ENCODE results near the gene PKIB. TPM values are rescaled to one million over a fixed set of nuclear protein-coding genes. Genes with fewer than 3 reads are reported as not detected.
"Not testable (repeated sequence)": the region's sequence is repeated elsewhere in the genome, so short reads cannot be mapped to it uniquely, and the experiment has no call there.

PKIB gene, protein sequence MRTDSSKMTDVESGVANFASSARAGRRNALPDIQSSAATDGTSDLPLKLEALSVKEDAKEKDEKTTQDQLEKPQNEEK
- not detected for total RNA-seq
- long read RNA-seq = 0 reads

DNA sequence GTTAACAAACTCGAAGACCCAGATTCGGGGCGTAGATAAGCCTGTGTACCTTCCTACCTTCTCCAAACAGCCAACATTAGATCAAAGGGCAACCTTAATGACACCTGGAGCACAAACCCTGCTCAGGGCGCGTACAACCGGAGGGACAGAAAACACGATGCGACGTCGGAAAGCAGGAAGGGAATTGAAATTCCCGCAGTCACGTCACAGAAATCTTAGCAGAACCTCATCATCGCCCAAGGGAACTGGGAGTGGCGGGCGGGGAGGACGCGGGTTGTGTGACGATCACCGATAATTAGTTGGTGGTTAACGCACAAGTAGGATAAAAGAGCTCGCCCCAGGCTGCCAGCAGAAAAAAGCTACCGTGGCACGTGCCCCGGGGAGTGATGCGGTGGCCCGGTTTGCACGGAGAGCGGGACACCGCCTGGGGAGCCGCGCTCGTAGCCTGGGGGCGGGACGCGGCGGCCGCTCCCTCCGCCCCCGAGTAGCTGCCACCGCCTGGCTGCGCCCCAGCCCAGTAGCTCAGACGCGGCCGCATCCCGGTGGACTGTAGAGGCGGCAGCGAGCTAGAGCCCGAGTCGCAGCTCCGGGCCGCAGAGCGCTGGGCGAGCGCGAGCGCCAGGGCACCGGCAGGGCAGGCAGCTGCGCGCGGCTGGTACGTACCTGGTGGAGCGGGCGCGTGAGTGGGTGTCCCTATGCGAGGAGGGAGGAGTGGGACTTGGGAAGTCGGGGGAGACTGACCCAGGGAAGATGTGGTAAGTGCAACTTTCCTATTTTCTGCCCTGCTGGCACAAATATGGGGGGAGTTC is at the start of gene PKIB:
TSS of gene PKIB (plus strand) at position 525 of the 809 bp plus-strand sequence. CDS start 107,390 bp downstream, outside the sequence.
- ATAC-seq (peak; percentile 96), DNase-seq (ENCODE audit: missing footprints) (peak; percentile 78)
- intact Hi-C loops (cut with DNase I) = no loop called here

DNA sequence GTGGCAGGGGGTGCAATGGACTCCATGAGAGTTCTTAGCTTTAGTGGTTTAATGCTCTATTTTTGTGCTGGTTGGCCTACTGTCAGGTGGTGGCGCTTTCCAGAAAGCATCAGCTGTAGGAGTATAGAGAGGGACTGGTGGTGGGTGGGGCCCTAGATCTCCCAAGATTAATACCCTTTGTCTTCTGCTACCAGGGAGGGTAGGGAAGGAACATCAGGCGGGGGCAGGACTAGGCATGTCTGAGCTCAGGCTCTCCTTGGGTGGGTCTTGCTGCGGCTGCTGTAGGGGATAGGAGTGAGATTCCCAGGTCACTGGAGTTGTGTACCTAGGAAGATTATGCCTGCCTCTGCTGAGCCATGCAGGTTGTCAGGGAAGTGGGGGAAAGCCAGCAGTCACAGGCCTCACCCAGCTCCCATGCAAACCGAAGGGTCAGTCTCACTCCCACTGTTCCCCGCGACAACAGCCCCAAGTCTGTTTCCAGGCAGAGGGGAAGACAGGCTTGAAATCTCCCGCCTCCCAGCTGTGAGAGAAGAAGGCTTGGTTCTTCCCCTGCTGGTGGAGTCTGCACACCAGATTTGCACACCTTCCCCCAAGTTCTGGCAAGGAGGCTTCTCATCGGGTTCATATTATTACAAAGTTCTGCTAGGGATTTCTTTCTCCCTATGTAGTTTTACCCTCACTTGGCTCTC is 46.7 kb upstream of the PKIB start:
- intact Hi-C loops (cut with DNase I) = no loop called here
- DNase-seq (ENCODE audit: missing footprints) (no peak), ATAC-seq (no peak)

DNA sequence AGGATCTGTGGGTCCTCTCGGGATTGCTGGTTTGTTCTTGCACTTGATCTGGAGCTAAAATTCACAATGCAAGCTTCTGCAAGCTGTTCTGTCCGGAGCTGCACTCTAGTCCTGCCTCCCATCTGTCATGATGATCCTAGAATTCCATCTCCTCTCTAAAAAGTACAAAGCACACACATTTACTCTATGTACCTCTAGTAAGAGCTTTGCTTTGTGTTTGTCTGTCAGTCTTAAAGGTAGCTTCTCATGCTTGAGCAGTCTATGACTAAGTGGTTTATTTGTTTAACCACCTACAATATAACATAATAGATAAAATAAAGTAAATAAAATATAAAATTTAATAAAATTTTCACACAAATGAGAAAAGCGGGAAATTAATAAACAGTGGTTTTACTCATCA is 46.0 kb upstream of the PKIB start:
- no peak for ATAC-seq
- DNase-seq (ENCODE audit: missing footprints) = no peak
- intact Hi-C loops (cut with DNase I) = no loop called here

DNA sequence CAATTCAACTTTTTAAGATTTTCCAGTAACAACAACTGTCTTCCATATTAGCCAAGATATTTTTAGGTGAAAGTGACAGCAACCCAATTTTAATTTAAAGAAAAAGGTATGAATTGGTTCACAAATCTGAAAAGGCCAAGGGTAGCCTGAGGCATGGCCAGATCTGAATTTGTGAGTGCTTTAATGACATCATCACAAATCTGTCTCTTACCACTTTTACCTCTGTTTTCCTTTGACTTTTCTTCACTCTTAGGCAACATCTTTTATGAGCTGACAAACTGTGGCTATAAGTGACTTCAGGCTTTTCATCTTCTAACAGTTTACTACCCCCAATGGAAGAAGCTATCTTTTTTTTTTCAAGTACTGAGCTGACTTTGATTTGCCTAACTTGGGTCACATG is 44.5 kb upstream of the PKIB start:
- DNase-seq (ENCODE audit: missing footprints) (no peak), ATAC-seq (no peak)
- intact Hi-C loops (cut with DNase I) = no loop called here

DNA sequence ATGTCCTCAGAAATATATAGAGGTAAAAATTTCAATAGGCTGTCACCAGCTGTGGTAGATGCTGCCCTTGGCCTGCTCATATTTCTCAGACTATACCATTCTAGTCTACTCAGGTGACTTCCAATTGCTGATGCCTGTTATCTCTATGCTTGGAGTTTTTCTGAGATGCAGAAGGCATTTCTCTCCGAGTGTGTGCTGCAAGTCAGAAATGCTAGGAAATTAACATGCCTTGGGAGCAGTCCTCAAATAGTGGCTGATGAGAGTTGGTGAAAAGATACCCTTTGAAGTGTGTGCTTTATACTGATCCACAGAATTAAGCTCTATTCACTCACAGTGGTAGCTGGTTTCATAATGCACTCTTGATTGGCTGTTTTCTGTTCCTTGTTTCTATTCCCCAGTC is 43.2 kb upstream of the PKIB start:
- ATAC-seq (no peak), DNase-seq (ENCODE audit: missing footprints) (no peak)
- intact Hi-C loops (cut with DNase I) = no loop called here

DNA sequence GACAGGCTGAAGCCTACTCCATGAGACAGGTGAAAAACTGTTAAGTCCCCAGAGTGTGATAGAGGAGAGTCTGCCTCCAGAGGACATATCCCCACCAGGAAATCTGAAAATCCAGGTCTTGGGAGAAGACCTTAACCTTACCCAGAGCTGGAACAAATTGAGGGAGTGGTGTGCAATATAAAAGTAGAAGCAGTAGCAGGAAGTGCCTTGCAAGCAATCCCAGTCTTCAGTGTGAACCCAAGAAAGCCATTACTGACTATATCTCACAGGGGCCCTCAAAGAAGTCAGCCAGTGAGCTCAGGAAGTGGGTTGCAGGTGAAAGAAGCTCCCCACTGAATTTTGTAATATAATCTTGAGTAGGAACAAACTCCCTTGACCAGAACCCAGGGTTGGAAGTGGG is 41.9 kb upstream of the PKIB start:
- ATAC-seq = no peak
- no peak for DNase-seq (ENCODE audit: missing footprints)
- intact Hi-C loops (cut with DNase I) = no loop called here

DNA sequence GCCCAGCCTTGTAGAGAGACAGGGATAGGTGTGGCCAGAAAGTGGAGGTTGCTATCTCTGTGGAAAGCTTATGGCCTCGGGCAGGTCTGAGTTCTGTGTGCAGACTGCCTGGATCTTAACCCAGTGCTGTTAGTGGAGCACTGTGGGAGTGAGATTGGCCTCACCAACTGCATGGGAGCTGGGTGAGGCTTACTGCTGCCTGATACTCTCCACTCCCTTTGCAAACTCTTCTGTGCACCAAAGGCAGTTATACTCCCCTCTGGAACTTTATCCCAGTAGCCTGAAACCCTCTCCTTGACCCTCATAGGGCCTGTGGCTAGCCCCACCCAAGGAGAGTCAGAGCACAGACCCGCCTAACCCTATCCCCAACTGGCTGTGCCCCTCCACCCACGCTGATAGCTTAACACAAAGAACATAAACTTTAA is 41.4 kb upstream of the PKIB start:
- DNase-seq (ENCODE audit: missing footprints) = no peak
- no peak for ATAC-seq
- intact Hi-C loops (cut with DNase I) = no loop called here

DNA sequence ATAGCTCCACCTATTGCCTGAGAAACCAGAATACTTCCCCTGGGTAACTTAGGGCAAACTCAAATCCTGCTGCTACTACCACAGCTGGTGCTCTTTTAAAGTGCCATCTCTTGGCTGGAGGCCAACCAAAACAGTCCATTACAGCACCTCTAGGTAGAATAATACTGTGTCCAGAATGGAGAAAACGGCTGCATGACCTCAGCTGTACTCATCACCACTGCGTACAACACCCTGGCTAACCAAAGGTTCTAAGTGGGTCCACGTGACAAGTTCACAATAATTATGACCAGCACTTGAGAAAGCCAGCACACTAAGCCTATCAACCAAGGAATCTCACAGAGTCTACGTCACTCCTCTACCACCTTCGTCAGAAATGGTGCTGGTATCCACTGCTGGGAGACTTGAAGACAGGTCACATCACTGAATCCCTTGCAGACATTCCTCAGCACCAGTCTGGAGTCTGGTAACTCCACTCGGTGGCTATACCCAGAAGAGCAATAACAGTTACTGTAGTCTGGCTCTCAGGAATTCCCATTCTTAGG is 40.9 kb upstream of the PKIB start:
- intact Hi-C loops (cut with DNase I) = no loop called here
- DNase-seq (ENCODE audit: missing footprints) (no peak), ATAC-seq (no peak)

DNA sequence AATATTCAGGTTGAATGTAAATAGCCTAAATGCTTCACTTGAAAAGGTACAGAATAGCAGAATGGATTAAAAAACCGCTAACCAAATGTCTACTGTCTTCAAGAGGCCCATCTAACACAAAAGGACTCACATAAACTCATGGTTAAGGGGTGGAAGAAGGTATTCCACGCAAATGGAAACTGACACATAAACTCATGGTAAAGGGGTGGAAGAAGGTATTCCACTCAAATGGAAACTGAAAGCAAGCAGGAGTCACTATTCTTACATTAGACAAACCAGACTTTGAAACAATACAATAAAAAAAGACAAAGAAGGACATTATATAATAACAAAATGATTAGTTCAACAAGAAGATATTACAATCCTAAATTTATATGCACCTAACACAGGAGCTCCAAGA is 38.3 kb upstream of the PKIB start:
- DNase-seq (ENCODE audit: missing footprints) = no peak
- ATAC-seq = no peak
- intact Hi-C loops (cut with DNase I) = no loop called here

DNA sequence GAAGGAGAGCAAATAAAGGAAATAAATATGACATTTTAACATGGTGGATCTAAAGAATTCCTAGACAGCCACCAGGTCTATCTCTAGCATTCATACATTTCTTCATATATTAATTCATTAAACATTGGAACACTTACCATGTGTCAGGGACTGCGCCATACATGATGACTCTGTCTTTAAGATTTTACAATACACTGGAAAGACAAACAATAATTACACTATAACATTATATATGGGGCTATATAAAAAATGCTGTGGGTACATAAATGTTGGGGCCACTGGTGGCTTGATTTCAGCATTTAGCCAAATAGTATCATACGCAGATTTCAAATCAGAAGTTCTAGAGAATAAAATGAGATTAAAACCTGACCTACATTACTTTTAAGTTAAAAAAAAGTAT is 33.3 kb upstream of the PKIB start:
- intact Hi-C loops (cut with DNase I) = no loop called here
- DNase-seq (ENCODE audit: missing footprints) (no peak), ATAC-seq (no peak)

DNA sequence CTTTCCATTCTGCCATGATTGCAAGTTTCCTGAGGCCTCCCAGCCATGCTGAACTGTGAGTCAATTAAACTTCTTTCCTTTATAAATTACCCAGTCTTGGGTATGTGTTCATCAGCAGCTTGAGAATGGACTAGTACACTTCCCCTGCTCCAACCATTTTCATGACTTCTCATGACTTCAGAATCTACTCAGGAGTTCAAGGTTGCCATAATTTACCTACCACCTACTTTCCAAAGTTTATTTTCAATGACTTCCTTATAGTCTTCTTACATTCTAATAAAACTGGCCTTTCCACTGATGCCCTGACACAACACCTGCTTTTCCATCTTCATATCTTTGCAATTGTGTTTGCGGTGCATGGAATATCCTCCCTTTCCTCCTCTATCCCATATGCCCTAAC is 31.2 kb upstream of the PKIB start:
- intact Hi-C loops (cut with DNase I) = no loop called here
- DNase-seq (ENCODE audit: missing footprints) = no peak
- no peak for ATAC-seq

DNA sequence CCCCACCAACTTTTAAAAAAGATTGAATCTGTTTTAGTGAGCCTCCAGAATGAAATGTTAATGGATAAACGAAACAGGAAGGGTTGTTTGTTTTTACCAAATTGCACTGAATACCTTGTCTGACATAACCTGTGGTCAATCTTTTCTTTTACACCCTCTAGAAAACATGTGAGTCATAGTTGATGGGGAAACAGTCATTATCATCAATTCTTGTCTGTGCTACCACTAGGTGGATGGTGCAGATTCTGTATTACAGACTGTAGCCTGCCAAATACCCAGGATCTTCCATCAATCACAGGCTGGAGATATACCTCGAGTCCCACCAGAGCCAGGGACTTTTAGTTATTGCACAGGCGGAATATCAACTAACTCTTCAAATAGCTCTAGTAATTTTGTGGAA is 29.5 kb upstream of the PKIB start:
- intact Hi-C loops (cut with DNase I) = no loop called here
- no peak for DNase-seq (ENCODE audit: missing footprints)
- no peak for ATAC-seq

DNA sequence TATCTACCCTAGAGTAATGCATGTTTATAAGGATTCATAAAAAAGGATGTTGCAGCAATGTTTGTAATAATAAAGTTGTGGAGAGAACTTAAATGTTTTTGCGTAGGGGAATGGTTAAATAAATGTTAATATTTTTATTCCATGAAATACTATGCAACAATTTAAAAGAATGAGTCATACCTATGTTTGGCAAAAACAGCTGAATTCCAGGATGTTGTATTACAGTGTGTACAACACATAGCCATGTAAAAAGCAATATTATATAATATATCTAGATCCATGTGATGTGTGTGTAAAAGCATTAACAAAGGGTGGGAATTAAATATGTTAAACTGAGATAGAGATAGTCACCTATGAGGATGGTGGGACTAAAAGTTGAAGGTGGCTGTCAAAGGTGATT is 21.1 kb upstream of the PKIB start:
- no peak for ATAC-seq
- intact Hi-C loops (cut with DNase I) = no loop called here
- no peak for DNase-seq (ENCODE audit: missing footprints)

DNA sequence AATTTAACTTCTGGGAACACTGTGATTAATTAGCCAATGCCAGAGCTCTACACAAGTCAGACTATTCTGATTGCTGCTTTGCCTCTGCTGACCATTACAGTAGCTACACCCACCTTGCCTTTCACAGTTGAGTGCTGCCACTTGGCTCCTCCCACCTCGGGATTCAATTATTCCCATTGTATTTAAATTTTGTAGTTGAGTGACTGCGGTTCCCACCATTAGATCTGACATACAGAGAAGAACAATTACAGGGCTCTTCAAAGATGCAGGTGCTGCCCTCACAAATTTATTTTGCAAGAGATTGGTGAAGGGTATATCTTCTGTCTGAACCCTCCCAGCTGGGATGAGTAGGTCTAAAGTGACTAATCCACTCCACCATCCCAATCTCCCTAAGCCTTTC is 11.9 kb upstream of the PKIB start:
- ATAC-seq; DNase-seq (ENCODE audit: missing footprints); intact Hi-C loops (cut with DNase I): not testable (repeated sequence)

DNA sequence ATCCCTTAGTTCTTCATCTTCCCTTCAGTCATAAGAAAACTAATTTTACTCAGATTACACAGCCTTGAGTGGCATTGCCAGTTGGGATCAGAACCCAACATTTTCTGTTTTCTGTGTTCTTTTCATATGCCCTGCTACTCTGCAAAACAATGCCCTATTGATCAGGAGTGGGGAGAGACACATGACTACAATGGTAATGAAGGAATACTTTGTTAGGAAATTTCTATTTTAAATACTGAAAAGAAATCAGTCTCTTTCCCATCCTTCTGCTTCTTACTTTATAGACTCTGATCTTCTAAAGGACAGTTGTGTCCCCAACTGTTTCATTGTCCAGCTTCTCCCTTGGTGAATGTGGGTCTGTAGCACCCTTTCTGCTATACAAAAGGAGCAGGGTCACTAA is 5.5 kb upstream of the PKIB start:
- intact Hi-C loops (cut with DNase I) = no loop called here
- no peak for ATAC-seq

DNA sequence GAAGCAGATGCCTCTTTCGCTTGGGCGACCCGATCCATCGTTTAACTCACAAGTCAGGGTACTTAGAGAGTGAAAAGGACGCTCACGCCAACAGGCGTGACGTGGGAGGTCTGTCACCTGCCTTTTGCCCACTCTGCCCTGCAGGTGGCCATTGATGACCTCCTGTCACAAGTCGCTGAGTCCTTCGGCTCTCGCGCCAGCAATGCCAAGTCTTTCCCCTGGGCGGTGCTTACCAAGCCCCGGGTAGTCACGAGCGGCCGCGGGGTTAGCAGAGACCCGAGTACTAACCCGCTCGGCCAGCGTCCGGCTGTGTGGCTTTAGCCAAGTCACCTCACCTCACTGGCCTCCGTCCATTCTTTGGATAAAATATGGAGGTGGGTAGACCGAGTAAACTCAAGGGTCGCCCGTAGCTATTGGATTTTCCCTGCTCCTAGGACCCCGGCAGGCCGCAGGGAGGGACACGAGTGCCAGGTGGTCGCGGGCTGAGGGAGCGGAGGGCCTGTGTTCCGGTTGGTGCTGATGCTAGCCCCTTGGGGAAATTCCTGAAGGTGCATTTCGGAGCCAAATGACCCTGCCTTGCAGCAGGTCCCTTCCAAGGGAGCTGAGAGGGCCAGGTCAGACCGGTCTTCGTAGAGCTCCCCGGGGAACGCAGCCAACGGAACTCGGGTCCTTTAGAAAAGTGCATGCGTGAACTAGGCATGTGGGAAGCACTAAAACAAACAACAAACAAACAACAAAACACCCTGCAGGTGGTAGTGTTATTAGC is 668 bp downstream of the PKIB start:
- intact Hi-C loops (cut with DNase I) = no loop called here
- peak; percentile 74 for DNase-seq (ENCODE audit: missing footprints)
- ATAC-seq = peak; percentile 42

More for the DNA sequence above, 5.5 kb upstream of the PKIB start:
- no peak for DNase-seq (ENCODE audit: missing footprints)

DNA sequence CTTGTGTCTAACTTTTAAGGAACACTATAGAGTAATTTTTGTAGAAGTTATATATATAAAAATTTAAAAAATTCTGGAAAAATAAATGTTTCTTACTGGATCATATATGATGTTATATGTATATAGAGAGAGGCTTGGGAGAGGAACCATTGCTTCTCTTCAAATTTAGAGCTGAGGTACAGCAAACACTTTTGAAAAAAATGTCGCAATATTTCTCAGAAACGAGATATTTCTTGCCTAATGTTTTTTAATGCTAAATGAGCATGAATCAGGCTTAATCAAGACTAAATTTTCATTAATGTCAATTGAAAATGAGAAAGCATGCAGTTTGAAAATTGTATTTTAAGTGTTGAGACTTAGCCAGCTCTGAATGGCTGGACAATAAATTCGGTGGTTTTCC is 2.6 kb downstream of the PKIB start:
- ATAC-seq (no peak), DNase-seq (ENCODE audit: missing footprints) (no peak)
- intact Hi-C loops (cut with DNase I) = no loop called here

DNA sequence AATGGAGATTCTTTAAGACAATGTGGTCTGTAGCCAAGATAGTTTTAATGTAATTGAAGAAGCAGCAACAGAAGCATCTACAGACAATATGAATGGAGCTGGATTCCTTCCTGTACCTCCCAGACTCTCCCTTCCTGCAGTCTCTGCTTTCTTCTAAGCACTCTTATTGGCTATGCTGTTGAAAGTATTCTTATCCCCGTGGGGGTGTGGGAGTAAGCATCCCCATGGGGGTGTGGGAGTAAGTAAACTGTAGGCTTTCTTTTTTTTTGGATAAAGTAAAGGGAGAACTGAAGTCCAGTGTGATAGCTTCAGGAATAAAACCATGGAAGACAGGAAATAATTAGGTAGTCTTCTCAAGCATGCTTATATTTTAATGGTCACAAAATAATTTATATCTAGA is 4.1 kb downstream of the PKIB start:
- intact Hi-C loops (cut with DNase I) = no loop called here
- DNase-seq (ENCODE audit: missing footprints) (no peak), ATAC-seq (no peak)

DNA sequence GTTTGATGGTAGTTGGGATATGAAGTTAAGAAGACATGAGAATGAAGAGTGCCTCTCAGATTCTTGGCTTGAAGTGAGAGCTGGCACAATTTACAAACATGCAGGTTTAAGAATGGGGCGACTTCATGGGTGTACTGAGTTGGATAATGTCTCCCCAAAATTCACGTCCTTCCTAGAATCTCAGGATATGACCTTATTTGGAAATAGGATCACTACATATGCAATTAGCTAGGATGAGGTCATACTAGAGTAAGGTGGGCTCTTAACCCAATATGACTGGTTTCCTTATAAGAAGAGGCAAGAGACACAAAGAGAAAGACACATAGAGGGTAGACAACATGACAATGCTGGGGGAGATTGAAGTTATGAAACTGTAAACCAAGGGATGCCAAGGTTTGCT is 5.2 kb downstream of the PKIB start:
- intact Hi-C loops (cut with DNase I) = no loop called here
- ATAC-seq = no peak
- no peak for DNase-seq (ENCODE audit: missing footprints)
